Measurements from ENCODE around the gene DSCAM. TPM values are rescaled to one million over a fixed set of nuclear protein-coding genes. Genes with fewer than 3 reads are reported as not detected.

DSCAM gene
- total and polyA plus RNA-seq, 2 experiments from 2014 or later: 0.07 TPM; not detected in 1

DNA sequence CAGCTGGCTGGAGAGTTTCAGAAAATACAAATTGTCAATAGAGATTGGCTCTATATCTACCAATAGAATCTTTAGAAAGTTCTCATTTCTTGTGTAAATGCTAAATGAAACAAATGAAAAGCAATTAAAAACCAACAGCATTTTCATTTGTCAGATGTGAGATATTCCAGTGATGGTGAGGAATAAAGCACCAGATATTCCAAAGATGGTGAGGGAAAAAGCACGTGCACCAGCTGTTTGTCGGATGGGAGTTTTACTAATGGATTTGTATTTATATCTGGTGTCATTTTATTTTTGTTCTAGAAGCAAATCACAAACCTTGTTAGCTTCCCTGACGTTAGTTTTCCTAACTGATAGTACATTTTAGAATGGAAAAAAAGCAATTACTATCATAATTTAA is 790.9 kb downstream of the DSCAM start:
- no peaks in the 10 kb centered on the region for H3K36me3 ChIP-seq (ENCODE audit: insufficient read depth)
- no peak overlapping the region for H3K4me2 ChIP-seq
- H3K27ac ChIP-seq (ENCODE audit: low read depth): no peak overlapping the region
- H4K20me1 ChIP-seq (replicated peaks; ENCODE audit: insufficient read depth): no peaks in the 10 kb centered on the region
- H3K4me3 ChIP-seq: no peak overlapping the region
- ATAC-seq: no peak
- no peaks in the 10 kb centered on the region for H3F3A ChIP-seq (replicated peaks; ENCODE audit: low read depth)
- Mint-ChIP-seq H3K27ac (no peak overlapping the region), H3K4me1 (no peaks in the 10 kb centered on the region), H3K4me3 (no peak overlapping the region), H3K36me3 (ENCODE audit: low read depth) (no peaks in the 10 kb centered on the region), H3K27me3 (ENCODE audit: insufficient read depth, low read depth, poor library complexity) (no peaks in the 10 kb centered on the region), H3K9me3 (peaks cover 27% of the 10 kb centered on the region)
- no peaks in the 10 kb centered on the region for H3K79me2 ChIP-seq (replicated peaks; ENCODE audit: insufficient read depth)
- no peaks in the 10 kb centered on the region for H3K4me1 ChIP-seq (ENCODE audit: insufficient read depth)
- TF ChIP-seq ZNF331 (CRISPR knock-in tag; IDR thresholded peaks at IDR 0.05; ENCODE audit: low read depth) (no peak), ZNF462 (CRISPR knock-in tag; IDR thresholded peaks at IDR 0.05) (no peak), CREB1 (CRISPR knock-in tag; IDR thresholded peaks at IDR 0.05; ENCODE audit: low read depth) (no peak)
- no peaks in the 10 kb centered on the region for H3K27me3 ChIP-seq (ENCODE audit: insufficient read depth)
- no peak overlapping the region for H2AFZ ChIP-seq
- no peak for DNase-seq (ENCODE audit: low spot score)
- H3K9me2 ChIP-seq (ENCODE audit: insufficient read depth): no peaks in the 10 kb centered on the region

- H3K27ac Mint-ChIP-seq: no peak overlapping the region
- H3K4me3 ChIP-seq: no peak overlapping the region
- no peaks in the 10 kb centered on the region for H3K9me2 ChIP-seq (ENCODE audit: insufficient read depth)
- no peaks in the 10 kb centered on the region for H3K27me3 Mint-ChIP-seq (ENCODE audit: insufficient read depth, low read depth, poor library complexity)
- no peak overlapping the region for H2AFZ ChIP-seq
- H3K27ac ChIP-seq (ENCODE audit: low read depth): no peak overlapping the region
- H3F3A ChIP-seq (replicated peaks; ENCODE audit: low read depth): no peaks in the 10 kb centered on the region
- DNase-seq (ENCODE audit: low spot score) (no peak), ATAC-seq (no peak)
- no peaks in the 10 kb centered on the region for H3K79me2 ChIP-seq (replicated peaks; ENCODE audit: insufficient read depth)
- no peak overlapping the region for H3K4me3 Mint-ChIP-seq
- no peaks in the 10 kb centered on the region for H4K20me1 ChIP-seq (replicated peaks; ENCODE audit: insufficient read depth)
- peaks cover 25% of the 10 kb centered on the region for H3K9me3 Mint-ChIP-seq
- peaks cover 12% of the 10 kb centered on the region; the same call in 2 of the 3 replicates for H3K4me1 Mint-ChIP-seq
- H3K4me1 ChIP-seq (ENCODE audit: insufficient read depth): no peaks in the 10 kb centered on the region; the same call in 1 of the 2 replicates
- no peaks in the 10 kb centered on the region; the same call in 1 of the 2 replicates for H3K36me3 ChIP-seq (ENCODE audit: insufficient read depth)
- no peaks in the 10 kb centered on the region for H3K27me3 ChIP-seq (ENCODE audit: insufficient read depth)
- H3K4me2 ChIP-seq: no peak overlapping the region
- no peaks in the 10 kb centered on the region for H3K36me3 Mint-ChIP-seq (ENCODE audit: low read depth)
- TF ChIP-seq NANOG (IDR thresholded peaks at IDR 0.05; ENCODE audit: borderline replicate concordance) (no peak), CREB1 (CRISPR knock-in tag; IDR thresholded peaks at IDR 0.05; ENCODE audit: low read depth) (no peak), ZNF331 (CRISPR knock-in tag; IDR thresholded peaks at IDR 0.05; ENCODE audit: low read depth) (no peak), STAT1 (IDR thresholded peaks at IDR 0.05; ENCODE audit: unreplicated experiment) (no peak), EZH2 (IDR thresholded peaks at IDR 0.05; ENCODE audit: low read depth, unreplicated experiment) (no peak), ZNF462 (CRISPR knock-in tag; IDR thresholded peaks at IDR 0.05) (no peak), POLR2AphosphoS5 (IDR thresholded peaks at IDR 0.05; ENCODE audit: low read depth) (no peak)
These were observed 792.6 kb downstream of the DSCAM start for GRCh38 chr21:40054403-40054802.

Data from GM23338 (cell line).